Osteoblast (primary cell): Measurements from ENCODE around the gene FPR2. TPM values are rescaled to one million over a fixed set of nuclear protein-coding genes. Genes with fewer than 3 reads are reported as not detected.

Experiments used
- DNase-seq: peaks from one replicate; pipeline ENCODE4 v3.0.0; 2011; ENCODE audit warnings: low spot score, mixed read lengths; ENCODE audit not compliant: insufficient read length; ENCODE audit errors: missing footprints
- H2AFZ ChIP-seq: 2 replicates; pipeline ENCODE4 v1.6.0; 2011; ENCODE audit warnings: mild to moderate bottlenecking, low read length
- H3K27ac ChIP-seq: 2 replicates; pipeline ENCODE4 v1.5.1; 2011; ENCODE audit warnings: mild to moderate bottlenecking, low read depth, low read length, moderate library complexity
- H3K27me3 ChIP-seq: 2 replicates; pipeline ENCODE4 v1.6.0; 2012; ENCODE audit warnings: mild to moderate bottlenecking, control low read depth, inconsistent platforms, low read length, moderate library complexity; ENCODE audit not compliant: insufficient read depth
- H3K36me3 ChIP-seq: 2 replicates; pipeline ENCODE4 v1.5.1; 2011; ENCODE audit warnings: mild to moderate bottlenecking, low read length, control low read depth, moderate library complexity; ENCODE audit not compliant: insufficient read depth
- H3K4me1 ChIP-seq: 2 replicates; pipeline ENCODE4 v1.5.1; 2011; ENCODE audit warnings: mild to moderate bottlenecking, low read length, control low read depth, moderate library complexity; ENCODE audit not compliant: insufficient read depth
- H3K4me2 ChIP-seq: 2 replicates; pipeline ENCODE4 v1.6.0; 2011; ENCODE audit warnings: mild to moderate bottlenecking, low read length; ENCODE audit not compliant: insufficient read depth
- H3K4me3 ChIP-seq: fragments of 200-600 bp; sonication (generic); 3 replicates; pipeline ENCODE4 v1.5.1; 2012; ENCODE audit warnings: mild to moderate bottlenecking, low read length, inconsistent platforms; ENCODE audit not compliant: insufficient read depth
- H3K79me2 ChIP-seq: 2 replicates; pipeline ENCODE4 v1.6.0; 2012; ENCODE audit warnings: mild to moderate bottlenecking, low read length, control low read depth, inconsistent platforms; ENCODE audit not compliant: insufficient read depth
- H3K9me3 ChIP-seq: 2 replicates; pipeline ENCODE4 v1.5.1; 2011; ENCODE audit warnings: low read depth, low read length, control low read depth
- H4K20me1 ChIP-seq: 2 replicates; pipeline ENCODE4 v1.6.0; 2012; ENCODE audit warnings: mild to moderate bottlenecking, low read length, control low read depth; ENCODE audit not compliant: insufficient read depth
- CTCF ChIP-seq: IDR thresholded peaks from 2 replicates; pipeline ENCODE4 v1.5.1; 2011; ENCODE audit warnings: mild to moderate bottlenecking, low read depth, low read length, moderate library complexity; ENCODE audit errors: extremely low read depth
- total RNA-seq: library from RNA; depleted of rRNA; stranded (reverse); fragments of >200 nt; gene quantifications from 2 replicates; pipeline ENCODE4 v1.2.3, GENCODE V29; 2012

The FPR2 gene
- total RNA-seq, 1 donor, result 0.36 TPM

- no peak for TF ChIP-seq CTCF
- Histone ChIP-seq H3K27me3 (peaks cover 16% of the 10 kb centered on the region), H3K4me2 (no peak overlapping the region), H3K79me2 (no peaks in the 10 kb centered on the region), H2AFZ (no peak overlapping the region), H3K4me3 (no peak overlapping the region), H3K36me3 (no peaks in the 10 kb centered on the region), H3K27ac (no peak overlapping the region), H4K20me1 (no peaks in the 10 kb centered on the region), H3K4me1 (peaks cover 23% of the 10 kb centered on the region), H3K9me3 (no peaks in the 10 kb centered on the region)
- DNase-seq, result no peak
Measured at GRCh38 chr19:51781999-51782398, 21.0 kb downstream of the FPR2 start.

- no peaks in the 10 kb centered on the region for H3K36me3 ChIP-seq
- peak; percentile 60 for TF ChIP-seq CTCF
- H3K9me3 ChIP-seq, result no peaks in the 10 kb centered on the region
- H3K27ac ChIP-seq, result no peak overlapping the region
- no peak for DNase-seq
- H3K4me3 ChIP-seq, result no peak overlapping the region
- H3K27me3 ChIP-seq, result peaks cover 16% of the 10 kb centered on the region
- no peak overlapping the region for H3K4me2 ChIP-seq
- no peaks in the 10 kb centered on the region for H4K20me1 ChIP-seq
- H3K79me2 ChIP-seq, result no peaks in the 10 kb centered on the region
- H3K4me1 ChIP-seq, result peaks cover 14% of the 10 kb centered on the region
- no peak overlapping the region for H2AFZ ChIP-seq
Measured at GRCh38 chr19:51783372-51783771, 22.4 kb downstream of the FPR2 start.

GRCh38 chr19:51784109-51784785, 23.3 kb downstream of the FPR2 start:
- no peak for DNase-seq
- Histone ChIP-seq H3K4me2 (peak overlapping the region; percentile 25), H3K9me3 (no peaks in the 10 kb centered on the region), H3K4me1 (peaks cover 14% of the 10 kb centered on the region), H3K27ac (peak overlapping the region; percentile 55), H3K36me3 (no peaks in the 10 kb centered on the region), H3K79me2 (no peaks in the 10 kb centered on the region), H4K20me1 (no peaks in the 10 kb centered on the region), H3K27me3 (peaks cover 10% of the 10 kb centered on the region), H2AFZ (no peak overlapping the region), H3K4me3 (no peak overlapping the region)
- TF ChIP-seq CTCF, result no peak

GRCh38 chr19:51784922-51785690, 24.1 kb downstream of the FPR2 start:
- Histone ChIP-seq H2AFZ (peak overlapping the region; percentile 32), H3K9me3 (no peaks in the 10 kb centered on the region), H3K27ac (peak overlapping the region; percentile 77), H3K4me2 (peak overlapping the region; percentile 25), H3K27me3 (peaks cover 8% of the 10 kb centered on the region), H3K4me1 (peaks cover 14% of the 10 kb centered on the region), H3K79me2 (no peaks in the 10 kb centered on the region), H3K4me3 (peak overlapping the region; percentile 30), H4K20me1 (no peaks in the 10 kb centered on the region), H3K36me3 (no peaks in the 10 kb centered on the region)
- DNase-seq, result no peak
- TF ChIP-seq CTCF, result no peak
